Kidney (tissue), 14 donors: ENCODE results near the gene ITPR2. TPM values are rescaled to one million over a fixed set of nuclear protein-coding genes. Genes with fewer than 3 reads are reported as not detected.
A peak's percentile ranks its signal among the peaks of the same experiment; 100 is the strongest.

Source experiments
- DNase-seq, 5 donors: peaks; one replicate each; pipeline ENCODE4 v3.0.0-alpha.2; 2013 to 2020
- FAIRE-seq: peaks from 2 replicates; lab custom pipeline; 2012; peaks lifted over from hg19 to GRCh38; lab: Jason Lieb, UNC
- H3K27ac ChIP-seq, 2 donors: one replicate each; pipeline ENCODE4 v1.7.0; 2013; ENCODE audit warnings: low read depth in 2 of 2, low read length in 2 of 2, inconsistent platforms in 1 of 2
- H3K27me3 ChIP-seq: one replicate; pipeline ENCODE4 v1.7.1; 2013; ENCODE audit warnings: low read length, inconsistent platforms; ENCODE audit not compliant: control insufficient read depth, insufficient read depth
- H3K36me3 ChIP-seq, 3 donors: one replicate each; pipeline versions ENCODE4 v1.7.0 to v1.7.1; 2013; ENCODE audit warnings: low read length in 3 of 3, control low read depth in 1 of 3, inconsistent platforms in 1 of 3; ENCODE audit not compliant: insufficient read depth in 3 of 3, control insufficient read depth in 2 of 3
- H3K4me1 ChIP-seq, 3 donors: one replicate each; pipeline versions ENCODE4 v1.7.0 to v1.7.1; 2013; ENCODE audit warnings: low read length in 3 of 3, inconsistent platforms in 1 of 3, low read depth in 1 of 3; ENCODE audit not compliant: control insufficient read depth in 2 of 3, insufficient read depth in 2 of 3
- H3K4me3 ChIP-seq, 3 donors: one replicate each; pipeline versions ENCODE4 v1.7.0 to v1.8.1; 2013; ENCODE audit warnings: low read length in 3 of 3, control low read depth in 1 of 3, inconsistent platforms in 1 of 3
- H3K9ac ChIP-seq, 3 donors: one replicate each; pipeline versions ENCODE4 v1.7.0 to v1.7.1; 2013; ENCODE audit warnings: low read length in 3 of 3, control low read depth in 1 of 3, inconsistent platforms in 1 of 3
- H3K9me3 ChIP-seq, 3 donors: one replicate each; pipeline versions ENCODE4 v1.7.0 to v1.7.1; 2013; ENCODE audit warnings: low read length in 3 of 3, control low read depth in 1 of 3, inconsistent platforms in 1 of 3; ENCODE audit not compliant: control insufficient read depth in 2 of 3, insufficient read depth in 1 of 3
- CTCF ChIP-seq: IDR thresholded peaks from 3 replicates; pipeline ENCODE4 v1.5.1; 2012; ENCODE audit warnings: mild to moderate bottlenecking, moderate library complexity, borderline replicate concordance; ENCODE audit not compliant: insufficient read depth; ENCODE audit errors: extremely low read depth
- intact Hi-C: fragments of 100-400 bp; cut with DNase I; formaldehyde crosslinking; loops from one replicate; pipeline ENCODE4 v1.11.1; 2022
- polyA plus RNA-seq: library from polyadenylated mRNA; stranded (reverse); fragments of 350-450 nt; fragmentation: Illumina TruSeq; extraction: RNeasy Lipid Tissue Mini Kit (QIAGEN cat#74804); gene quantifications from one replicate; pipeline ENCODE4 v1.2.3, GENCODE V29; 2014; ENCODE audit warnings: low read depth, low replicate concordance; ENCODE audit not compliant: insufficient read depth
- total RNA-seq: library from RNA; stranded (reverse); fragmentation: NEBNext Ultra II Directional; extraction: Animal tissue kit (Norgen Biotek cat#: 25700); gene quantifications from one replicate; pipeline ENCODE4 v1.2.1, GENCODE V29; 2021
- donor health status: control.
- donor health status: control.
- donor health status: control.
- donor health status: control.
- donor health status: control.
- donor health status: DM: yes; HTN: yes; CAD: no.
- donor health status: Normal renal cell carcinoma (clear cell type).

ITPR2 gene
- total and polyA plus RNA-seq, 2 donors from 2014 or later = 5.7 to 56.9 TPM

DNA sequence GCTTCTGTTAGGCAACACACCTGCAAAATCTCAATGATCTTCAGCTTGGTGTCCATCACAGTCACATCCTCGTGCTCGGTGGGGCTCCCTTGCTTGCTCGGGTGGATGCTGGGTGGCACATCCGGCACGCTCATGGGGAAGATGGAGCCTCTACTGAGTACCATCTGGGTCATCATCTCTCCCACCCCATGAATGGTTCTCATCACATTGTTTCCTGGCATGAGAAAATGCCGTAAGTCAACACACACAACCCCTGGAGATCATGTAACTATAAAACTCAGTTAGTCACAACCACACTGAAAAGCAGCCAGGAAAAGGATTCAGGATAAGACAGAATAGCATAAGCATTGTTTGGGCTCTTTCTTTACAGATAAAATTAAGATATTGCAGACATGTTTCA lies 201.1 kb downstream of the ITPR2 start:
- FAIRE-seq (no peak), DNase-seq (no peak)
- H3K4me1 ChIP-seq = no peaks in the 10 kb centered on the region
- H3K9ac ChIP-seq = no peak overlapping the region
- H3K9me3 ChIP-seq = no peaks in the 10 kb centered on the region
- H3K36me3 ChIP-seq = peaks cover 0 to 9% (median 4%) of the 10 kb centered on the region in 3 donors
- no peak for TF ChIP-seq CTCF
- H3K27me3 ChIP-seq = no peaks in the 10 kb centered on the region
- intact Hi-C loops = no loop called here
- no peak overlapping the region for H3K27ac ChIP-seq
- H3K4me3 ChIP-seq = no peak overlapping the region

DNA sequence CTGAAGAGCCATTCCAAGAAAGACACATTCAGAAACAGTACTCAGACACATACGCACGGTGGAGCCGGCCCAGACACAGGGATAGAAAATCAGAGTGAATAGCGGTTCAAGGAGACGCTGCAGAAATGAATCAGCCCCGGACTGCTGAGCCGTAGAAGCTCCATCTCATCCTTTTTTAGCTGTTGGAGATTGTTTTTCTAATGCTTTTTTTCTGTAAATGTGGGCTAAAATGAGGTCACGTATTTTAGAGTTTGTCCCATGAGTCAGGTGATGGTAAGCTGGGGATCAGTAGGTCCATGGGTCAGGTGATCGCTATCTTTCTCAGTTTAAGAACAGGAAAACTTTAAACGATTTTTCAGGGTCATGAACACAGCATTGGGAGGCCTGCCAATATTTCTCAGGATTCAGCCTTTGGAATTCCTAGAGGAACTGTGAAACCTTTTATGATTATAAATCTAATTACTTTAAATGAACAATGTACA lies 202.4 kb downstream of the ITPR2 start:
- H3K27me3 ChIP-seq = no peaks in the 10 kb centered on the region
- TF ChIP-seq CTCF = no peak
- peaks cover 0 to 13% (median 4%) of the 10 kb centered on the region in 3 donors for H3K36me3 ChIP-seq
- DNase-seq (peak in 3 of 5 donors; percentile 17 to 57 (median 46)), FAIRE-seq (peak; percentile 76)
- peak overlapping the region in 2 of 3 donors; percentile 30 to 33 for H3K4me3 ChIP-seq
- H3K27ac ChIP-seq = peak overlapping the region in 1 of 2 donors; percentile 5
- H3K9me3 ChIP-seq = no peaks in the 10 kb centered on the region
- intact Hi-C loops = no loop called here
- no peak overlapping the region for H3K9ac ChIP-seq
- no peaks in the 10 kb centered on the region for H3K4me1 ChIP-seq

GRCh38 chr12:26629864-26630263 lies 203.1 kb downstream of the ITPR2 start:
- DNase-seq = no peak
- peak overlapping the region in 2 of 3 donors; percentile 30 to 33 for H3K4me3 ChIP-seq
- H3K9me3 ChIP-seq = no peaks in the 10 kb centered on the region
- no peaks in the 10 kb centered on the region for H3K27me3 ChIP-seq
- no peak overlapping the region for H3K9ac ChIP-seq
- H3K36me3 ChIP-seq = peaks cover 0 to 13% (median 4%) of the 10 kb centered on the region in 3 donors
- peak; percentile 8 for FAIRE-seq
- peak overlapping the region; percentile 23 to 28 for H3K27ac ChIP-seq
- H3K4me1 ChIP-seq = no peaks in the 10 kb centered on the region
- TF ChIP-seq CTCF = peak; percentile 41
- intact Hi-C loops = no loop called here

- FAIRE-seq = no peak
- TF ChIP-seq CTCF = no peak
Observed at GRCh38 chr12:26628234-26628633, 204.8 kb downstream of the ITPR2 start.

More at GRCh38 chr12:26628234-26628633, 204.8 kb downstream of the ITPR2 start:
- Histone ChIP-seq H3K36me3 (peaks cover 0 to 13% (median 4%) of the 10 kb centered on the region in 3 donors), H3K27ac (no peak overlapping the region), H3K9ac (no peak overlapping the region), H3K4me3 (no peak overlapping the region), H3K27me3 (no peaks in the 10 kb centered on the region), H3K4me1 (no peaks in the 10 kb centered on the region), H3K9me3 (no peaks in the 10 kb centered on the region)
- DNase-seq = no peak
- intact Hi-C loops = no loop called here
